ENCODE measurements around the gene OBSCN. TPM values are rescaled to one million over a fixed set of nuclear protein-coding genes. Genes with fewer than 3 reads are reported as not detected.

Gene OBSCN
- total RNA-seq, 1 experiment from 2014 or later: 33.3 TPM

DNA sequence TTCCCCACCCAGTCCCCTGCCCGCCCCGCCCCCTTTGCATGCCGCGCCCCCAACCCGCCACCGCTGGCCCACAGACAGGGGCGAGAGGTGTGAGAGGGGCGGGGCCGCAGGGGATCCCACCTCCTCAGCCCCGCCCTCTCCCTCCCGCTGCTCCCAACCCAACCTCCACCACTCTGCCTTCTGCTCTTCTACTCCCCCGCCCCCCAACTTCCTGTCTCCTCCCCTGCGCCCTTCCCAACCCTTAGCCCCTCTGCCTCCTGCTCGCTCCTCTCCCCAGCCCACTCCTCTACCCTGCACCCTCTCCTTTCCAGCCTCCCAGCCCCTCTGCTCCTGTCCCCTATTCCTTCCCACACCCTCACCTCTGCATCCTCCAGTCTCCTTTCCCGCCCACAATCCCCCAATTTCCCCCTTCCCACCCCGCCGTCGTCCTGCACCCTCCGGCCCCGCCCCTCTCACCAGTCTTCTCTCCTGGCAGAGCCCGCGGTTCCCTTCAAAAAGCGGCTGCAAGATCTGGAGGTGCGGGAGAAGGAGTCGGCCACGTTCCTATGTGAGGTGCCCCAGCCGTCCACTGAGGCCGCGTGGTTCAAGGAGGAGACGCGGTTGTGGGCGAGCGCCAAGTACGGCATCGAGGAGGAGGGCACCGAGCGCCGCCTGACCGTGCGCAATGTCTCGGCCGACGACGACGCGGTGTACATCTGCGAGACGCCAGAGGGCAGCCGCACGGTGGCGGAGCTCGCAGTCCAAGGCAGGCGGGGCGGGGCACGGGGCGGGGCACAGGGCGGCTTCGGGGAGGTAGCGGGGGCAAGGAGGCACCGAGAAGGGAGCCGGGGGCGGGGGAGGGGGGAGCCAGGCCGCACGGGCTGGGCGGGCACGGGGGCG lies 5.4 kb downstream of the OBSCN start:
- no peaks in the 10 kb centered on the region for H4K20me1 ChIP-seq (ENCODE audit: control insufficient read depth, insufficient read depth, insufficient read length)
- H3K4me2 ChIP-seq (ENCODE audit: insufficient read depth, insufficient read length, low read length): peak overlapping the region; percentile 43
- H3K79me2 ChIP-seq (ENCODE audit: insufficient read depth, low read length): no peaks in the 10 kb centered on the region
- H4K8ac ChIP-seq (replicated peaks; ENCODE audit: insufficient read length, low read depth, low read length): no peak overlapping the region
- no peak overlapping the region for H3T11ph ChIP-seq (ENCODE audit: low read length)
- H3K56ac ChIP-seq (ENCODE audit: insufficient read length, low read depth, low read length): no peak overlapping the region
- H3K18ac ChIP-seq (ENCODE audit: insufficient read length, low read depth, low read length): peak overlapping the region; percentile 84
- H3K23ac ChIP-seq (ENCODE audit: insufficient read length, low read depth, low read length): no peak overlapping the region
- no peak overlapping the region for H2AK5ac ChIP-seq (ENCODE audit: insufficient read length, low read length)
- H3K23me2 ChIP-seq (ENCODE audit: insufficient read length, low read depth, low read length, poor library complexity, severe bottlenecking): peaks cover 15% of the 10 kb centered on the region
- H3K9ac ChIP-seq (ENCODE audit: extremely low read depth, insufficient read length, low read length): peak overlapping the region; percentile 52
- no peaks in the 10 kb centered on the region for H3K79me1 ChIP-seq (ENCODE audit: insufficient read depth, low read depth, low read length, poor library complexity, severe bottlenecking)
- H3K14ac ChIP-seq (ENCODE audit: insufficient read depth, low read length): peak overlapping the region; percentile 70
- H3K27me3 ChIP-seq (ENCODE audit: insufficient read depth, low read length): no peaks in the 10 kb centered on the region; the same call in 1 of the 2 replicates
- no peak overlapping the region for H3K4ac ChIP-seq (ENCODE audit: low read depth, low read length)
- no peak overlapping the region for H4K5ac ChIP-seq (ENCODE audit: insufficient read length, low read depth, low read length)
- peaks cover 11 to 24% (median 20%) of the 10 kb centered on the region in 3 experiments; a peak in 6 of 7 replicates for H3K36me3 Mint-ChIP-seq (ENCODE audit: insufficient read depth in 1 of 3, low read depth in 3 of 3)
- no peak overlapping the region for H2BK15ac ChIP-seq (ENCODE audit: low read depth, low read length)
- H4K91ac ChIP-seq (ENCODE audit: insufficient read length, low read depth, low read length): no peak overlapping the region
- no peaks in the 10 kb centered on the region; the same call in 1 of the 2 replicates for H3K4me1 ChIP-seq (ENCODE audit: insufficient read depth, low read length)
- DNase-seq: peak; percentile 96
- no peaks in the 10 kb centered on the region for H3K9me3 ChIP-seq (ENCODE audit: control insufficient read depth, low read depth, low read length)
- peak overlapping the region; percentile 88 to 97 (median 95); a peak in 6 of 7 replicates for H3K27ac Mint-ChIP-seq
- H2BK5ac ChIP-seq (ENCODE audit: insufficient read length, low read length): no peak overlapping the region
- no CpG with 5 or more reads among the region's 67 CpGs for WGBS (ENCODE audit: extremely low coverage, insufficient read length, low lambda C conversion rate)
- no peak overlapping the region for H2AFZ ChIP-seq (ENCODE audit: low read length)
- no peak overlapping the region for H3K27ac ChIP-seq (ENCODE audit: insufficient read length, low read depth, low read length)
- TF ChIP-seq, protein P1, sequence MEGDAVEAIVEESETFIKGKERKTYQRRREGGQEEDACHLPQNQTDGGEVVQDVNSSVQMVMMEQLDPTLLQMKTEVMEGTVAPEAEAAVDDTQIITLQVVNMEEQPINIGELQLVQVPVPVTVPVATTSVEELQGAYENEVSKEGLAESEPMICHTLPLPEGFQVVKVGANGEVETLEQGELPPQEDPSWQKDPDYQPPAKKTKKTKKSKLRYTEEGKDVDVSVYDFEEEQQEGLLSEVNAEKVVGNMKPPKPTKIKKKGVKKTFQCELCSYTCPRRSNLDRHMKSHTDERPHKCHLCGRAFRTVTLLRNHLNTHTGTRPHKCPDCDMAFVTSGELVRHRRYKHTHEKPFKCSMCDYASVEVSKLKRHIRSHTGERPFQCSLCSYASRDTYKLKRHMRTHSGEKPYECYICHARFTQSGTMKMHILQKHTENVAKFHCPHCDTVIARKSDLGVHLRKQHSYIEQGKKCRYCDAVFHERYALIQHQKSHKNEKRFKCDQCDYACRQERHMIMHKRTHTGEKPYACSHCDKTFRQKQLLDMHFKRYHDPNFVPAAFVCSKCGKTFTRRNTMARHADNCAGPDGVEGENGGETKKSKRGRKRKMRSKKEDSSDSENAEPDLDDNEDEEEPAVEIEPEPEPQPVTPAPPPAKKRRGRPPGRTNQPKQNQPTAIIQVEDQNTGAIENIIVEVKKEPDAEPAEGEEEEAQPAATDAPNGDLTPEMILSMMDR (conservative IDR thresholded peaks at IDR 0.05): peak; percentile 58
- H2BK20ac ChIP-seq (ENCODE audit: low read depth, low read length, poor library complexity, severe bottlenecking): no peak overlapping the region
- peak overlapping the region; percentile 86 to 94 for H3K4me3 Mint-ChIP-seq
- no peaks in the 10 kb centered on the region for H3K9me3 Mint-ChIP-seq
- H2BK120ac ChIP-seq (ENCODE audit: low read depth, low read length, poor library complexity, severe bottlenecking): no peak overlapping the region
- H2BK12ac ChIP-seq (ENCODE audit: insufficient read length, low read depth, low read length): no peak overlapping the region
- H3K4me1 Mint-ChIP-seq: peaks cover 0 to 2% of the 10 kb centered on the region in 2 experiments; a peak in 1 of 4 replicates
- no peaks in the 10 kb centered on the region for H3K27me3 Mint-ChIP-seq (ENCODE audit: low read depth)

All from H9 (cell line).